Tibial nerve (tissue), 4 donors: ENCODE measurements around the gene VSIR. TPM values are rescaled to one million over a fixed set of nuclear protein-coding genes. Genes with fewer than 3 reads are reported as not detected.

Experiments
- DNase-seq, 2 donors: peaks; one replicate each; pipeline ENCODE4 v3.0.0-alpha.2; 2019; ENCODE audit warnings: low spot score in 2 of 2
- H3K27ac ChIP-seq, 4 donors: fragments of 200-600 bp; sonication (generic) in 3 of 4; one replicate each; pipeline ENCODE4 v1.5.1; 2017 to 2019; ENCODE audit warnings: mild to moderate bottlenecking in 1 of 4
- H3K27me3 ChIP-seq, 2 donors: fragments of 200-600 bp; sonication (generic) in 1 of 2; one replicate each; pipeline versions ENCODE4 v1.5.1 to v1.6.0; 2017 to 2019
- H3K36me3 ChIP-seq, 3 donors: fragments of 200-600 bp; sonication (generic); one replicate each; pipeline ENCODE4 v1.5.1; 2018 to 2019
- H3K4me1 ChIP-seq, 4 donors: fragments of 200-600 bp; sonication (generic) in 3 of 4; one replicate each; pipeline ENCODE4 v1.5.1; 2017 to 2019
- H3K4me3 ChIP-seq, 4 donors: fragments of 200-600 bp; sonication (generic) in 3 of 4; one replicate each; pipeline ENCODE4 v1.5.1; 2017 to 2019; ENCODE audit warnings: mild to moderate bottlenecking in 1 of 4, moderate library complexity in 1 of 4
- H3K9me3 ChIP-seq, 4 donors: fragments of 200-600 bp; sonication (generic) in 3 of 4; one replicate each; pipeline ENCODE4 v1.5.1; 2017 to 2019
- CTCF ChIP-seq, 5 experiments: fragments of 200-600 bp in 3 of 5; fragments of 450-650 bp in 2 of 5; sonication (generic) in 3 of 5; IDR thresholded peaks; one replicate each; pipeline ENCODE4 v1.5.1; 2016 to 2019; ENCODE audit warnings: antibody characterized with exemption in 5 of 5, mild to moderate bottlenecking in 3 of 5, moderate library complexity in 2 of 5
- EP300 ChIP-seq, 2 donors: sonication (generic); formaldehyde crosslinking; IDR thresholded peaks; one replicate each; pipeline ENCODE4 v1.6.1; 2017; ENCODE audit warnings: antibody characterized with exemption in 2 of 2, mild to moderate bottlenecking in 1 of 2
- POLR2A ChIP-seq, 2 donors: fragments of 450-650 bp; IDR thresholded peaks; one replicate each; pipeline ENCODE4 v1.6.1; 2017; ENCODE audit warnings: antibody characterized with exemption in 2 of 2, mild to moderate bottlenecking in 2 of 2, moderate library complexity in 2 of 2
- WGBS, 2 donors: methylation state at CpG; one replicate each; pipeline ENCODE4 v1.1.5; 2018; 5-methylcytosine and 5-hydroxymethylcytosine counted together
- total RNA-seq, 4 donors: library from RNA; depleted of rRNA; stranded (reverse); fragments of >200 nt; gene quantifications; one replicate each; pipeline ENCODE4 v1.1.0, GENCODE V29; 2016

Gene VSIR
- total RNA-seq, 4 donors from 2014 or later = 133 to 227 (median 151) TPM

- Histone ChIP-seq H3K27me3 (no peaks in the 10 kb centered on the region), H3K4me1 (peaks cover 0 to 52% (median 20%) of the 10 kb centered on the region in 4 donors), H3K27ac (peak overlapping the region in 2 of 4 donors; percentile 56 to 74), H3K9me3 (no peaks in the 10 kb centered on the region), H3K4me3 (no peak overlapping the region), H3K36me3 (peaks cover 0 to 6% (median 0%) of the 10 kb centered on the region in 3 donors)
- 75 to 81% methylated on average over 12 of the region's 12 CpGs for WGBS, 2 donors
- DNase-seq = no peak
- TF ChIP-seq POLR2A (IDR thresholded peaks at IDR 0.05) (no peak), CTCF (IDR thresholded peaks at IDR 0.05) (no peak), EP300 (IDR thresholded peaks at IDR 0.05) (no peak)
These were observed 36.1 kb downstream of the VSIR start for GRCh38 chr10:71737001-71737833.

- WGBS, 2 donors = 89 to 91% methylated on average over 2 of the region's 2 CpGs
- no peak for DNase-seq
- H3K4me1 ChIP-seq = peaks cover 0 to 52% (median 20%) of the 10 kb centered on the region in 4 donors
- TF ChIP-seq CTCF (IDR thresholded peaks at IDR 0.05) = no peak
- H3K27me3 ChIP-seq = no peaks in the 10 kb centered on the region
- H3K4me3 ChIP-seq = no peak overlapping the region
- no peaks in the 10 kb centered on the region for H3K9me3 ChIP-seq
- peak overlapping the region in 3 of 4 donors; percentile 46 to 74 (median 56) for H3K27ac ChIP-seq
- H3K36me3 ChIP-seq = no peaks in the 10 kb centered on the region
These were observed 36.8 kb downstream of the VSIR start for GRCh38 chr10:71736570-71736952.

- DNase-seq = no peak
- Histone ChIP-seq H3K9me3 (no peaks in the 10 kb centered on the region), H3K27me3 (no peaks in the 10 kb centered on the region), H3K36me3 (no peaks in the 10 kb centered on the region), H3K4me3 (no peak overlapping the region), H3K27ac (peak overlapping the region in 3 of 4 donors; percentile 46 to 74 (median 52)), H3K4me1 (peaks cover 0 to 52% (median 20%) of the 10 kb centered on the region in 4 donors)
- TF ChIP-seq POLR2A (IDR thresholded peaks at IDR 0.05) (no peak), CTCF (IDR thresholded peaks at IDR 0.05) (no peak), EP300 (IDR thresholded peaks at IDR 0.05) (no peak)
- WGBS, 2 donors = 72 to 81% methylated on average over 10 to 16 of the region's 16 CpGs
These were observed 37.4 kb downstream of the VSIR start for GRCh38 chr10:71735709-71736569.

- Histone ChIP-seq H3K4me3 (no peak overlapping the region), H3K36me3 (no peaks in the 10 kb centered on the region), H3K9me3 (no peaks in the 10 kb centered on the region), H3K27me3 (no peaks in the 10 kb centered on the region), H3K27ac (no peak overlapping the region), H3K4me1 (peaks cover 0 to 42% (median 14%) of the 10 kb centered on the region in 4 donors)
- TF ChIP-seq EP300 (IDR thresholded peaks at IDR 0.05) (no peak), CTCF (IDR thresholded peaks at IDR 0.05) (no peak)
- 82 to 83% methylated on average over 5 of the region's 5 CpGs for WGBS, 2 donors
- no peak for DNase-seq
These were observed 38.5 kb downstream of the VSIR start for GRCh38 chr10:71734797-71735196.

- Histone ChIP-seq H3K36me3 (no peaks in the 10 kb centered on the region), H3K27ac (no peak overlapping the region), H3K9me3 (no peaks in the 10 kb centered on the region), H3K27me3 (no peaks in the 10 kb centered on the region), H3K4me1 (peaks cover 0 to 48% (median 36%) of the 10 kb centered on the region in 4 donors), H3K4me3 (no peak overlapping the region)
- TF ChIP-seq CTCF (IDR thresholded peaks at IDR 0.05) (no peak), POLR2A (IDR thresholded peaks at IDR 0.05) (no peak), EP300 (IDR thresholded peaks at IDR 0.05) (no peak)
- 90 to 93% methylated on average over 11 to 12 of the region's 12 CpGs for WGBS, 2 donors
- no peak for DNase-seq
These were observed 41.5 kb downstream of the VSIR start for GRCh38 chr10:71731791-71732190.
